ENCODE data around the gene HOXA6. TPM values are rescaled to one million over a fixed set of nuclear protein-coding genes. Genes with fewer than 3 reads are reported as not detected.

Gene HOXA6
- not detected in 2 replicates for total RNA-seq (2011; cell fraction: chromatin; rRNA removed; ENCODE audit: low replicate concordance)
- not detected in 2 replicates for total RNA-seq (2011; cell fraction: nucleolus; rRNA removed)
- not detected in 2 replicates for total RNA-seq (2011; cell fraction: nucleoplasm; rRNA removed)
- total RNA-seq (2014; rRNA removed): not detected in 2 replicates
- not detected in 2 replicates for total RNA-seq (2014; rRNA removed; fragmentation: Illumina TruSeq; extraction: Trizol)
- total RNA-seq (2015; rRNA removed; fragmentation: Illumina TruSeq; extraction: Trizol): not detected in 2 replicates
- not detected in 2 replicates for total RNA-seq (2021)
- polyA plus RNA-seq (2011; rRNA removed): not detected in 2 replicates
- not detected in 2 replicates for polyA plus RNA-seq (2011; cell fraction: cytosol; rRNA removed)
- 0.13 TPM in 1 of 2 replicates, not detected in the other for polyA plus RNA-seq (2011; cell fraction: nucleus; rRNA removed)
- polyA plus RNA-seq (2012): not detected in 2 replicates
- polyA plus RNA-seq (2014; fragmentation: Illumina TruSeq; extraction: Trizol): not detected in 2 replicates
- polyA plus RNA-seq (2014; fragmentation: Nextera tagmentation; extraction: Ambion mirVana): not detected
- not detected in 2 replicates for polyA plus RNA-seq (2014; rRNA removed)
- not detected in 2 replicates for polyA minus RNA-seq (2011; rRNA and poly(A)+ RNA removed)
- not detected in 2 replicates for polyA minus RNA-seq (2011; cell fraction: cytosol; rRNA and poly(A)+ RNA removed)
- not detected in 2 replicates for polyA minus RNA-seq (2011; cell fraction: nucleus; rRNA and poly(A)+ RNA removed)
- not detected for Bru-seq, nascent RNA
- BruChase-seq, experiment 1, labeled RNA remaining after a 2-hour chase: not detected
- not detected for BruChase-seq, experiment 2, labeled RNA remaining after a 6-hour chase
- long read RNA-seq, experiment 1: 0 reads
- long read RNA-seq, experiment 2: 0 reads
- long read RNA-seq, experiment 3: 0 reads

DNA sequence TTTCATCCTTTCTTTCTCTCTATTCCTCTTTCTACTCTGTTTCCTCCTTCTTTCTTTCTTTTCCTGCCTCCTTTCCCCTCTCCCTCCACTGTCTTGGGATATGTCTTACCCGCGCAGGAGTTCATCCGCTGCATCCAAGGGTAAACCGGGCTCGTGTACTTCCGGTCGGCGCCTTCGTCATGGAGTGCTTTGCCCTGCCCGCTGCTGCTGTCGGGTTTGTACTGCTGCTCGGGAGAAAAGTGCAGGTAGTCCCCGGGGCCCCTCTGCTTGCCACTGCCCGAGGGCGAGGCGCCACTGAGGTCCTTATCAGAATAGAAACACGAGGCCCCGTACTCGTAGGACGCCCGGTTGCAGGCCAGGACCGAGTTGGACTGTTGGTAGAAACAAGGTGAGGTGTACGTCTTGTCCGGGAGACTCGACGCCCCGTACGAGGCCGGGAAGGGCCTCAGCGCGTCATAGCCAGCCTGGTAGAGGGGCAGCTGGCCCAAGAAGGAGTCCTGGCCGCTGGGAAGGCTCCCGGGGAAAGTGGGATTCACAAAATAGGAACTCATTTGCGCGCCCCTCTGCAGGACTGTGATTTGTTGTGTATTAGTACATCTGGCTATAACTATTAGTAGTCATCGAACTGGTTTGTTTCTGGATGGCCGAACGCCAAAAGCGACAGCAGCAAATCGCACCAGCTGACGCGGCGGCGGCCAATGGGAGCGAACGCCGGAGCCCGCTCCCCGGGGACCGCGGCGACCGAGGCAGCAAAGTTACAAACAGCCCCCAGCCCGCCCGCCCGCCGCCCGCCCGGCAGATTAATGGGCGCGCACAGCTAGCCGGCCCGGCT, at the start of gene HOXA6:
HOXA6 (minus strand) TSS at position 576 of the 832 bp plus-strand sequence; CDS start at position 551, 25 bp downstream.
- Histone ChIP-seq H4K20me1 (replicated peaks; ENCODE audit: control insufficient read depth, insufficient read depth, low read length) (no peaks in the 10 kb centered on the region), H3K27ac (ENCODE audit: extremely low read depth, low read depth, low read length) (no peak within 1 kb of the TSS), H3K9me3 (replicated peaks; ENCODE audit: control insufficient read depth, insufficient read depth, low read depth, low read length) (no peaks in the 10 kb centered on the region), H2AFZ (ENCODE audit: low read depth, low read length) (no peak within 1 kb of the TSS), H3K36me3 (ENCODE audit: control insufficient read depth, insufficient read depth, low read length) (no peaks in the 10 kb centered on the region), H3K4me1 (replicated peaks in 1 of 2; ENCODE audit: control insufficient read depth in 2 of 2, insufficient read depth in 2 of 2, low read length in 2 of 2) (peaks cover 0 to 29% of the 10 kb centered on the region in 2 experiments; a peak in 2 of 5 replicates), H3K27me3 (ENCODE audit: control insufficient read depth in 2 of 2, insufficient read depth in 2 of 2, low read length in 2 of 2) (peaks cover 43 to 91% of the 10 kb centered on the region in 2 experiments), H3K4me3 (no peak within 1 kb of the TSS), H3K9ac (ENCODE audit: insufficient read depth in 1 of 2, low read depth in 2 of 2, low read length in 2 of 2) (no peak within 1 kb of the TSS), H3K4me2 (ENCODE audit: insufficient read depth, low read length) (no peak within 1 kb of the TSS), H3K9me1 (ENCODE audit: control insufficient read depth, insufficient read depth, low read length) (no peaks in the 10 kb centered on the region), H3K79me2 (ENCODE audit: control insufficient read depth, insufficient read depth, low read length) (no peaks in the 10 kb centered on the region)
- no TSS peak for BruUV-seq (replicated peaks)
- DNase-seq (ENCODE audit: extremely low read depth in 1 of 4, low spot score in 3 of 4) (no peak), ATAC-seq (no peak), FAIRE-seq (no peak)
- intact Hi-C loops (cut with micrococcal nuclease): no loop called here
- TF ChIP-seq BCOR (IDR thresholded peaks at IDR 0.05): no peak
- no peak for TF ChIP-seq CHCHD3 (CRISPR knock-in tag; IDR thresholded peaks at IDR 0.05)
- no peak for TF ChIP-seq NR2C2 (CRISPR knock-in tag; IDR thresholded peaks at IDR 0.05)
- TF ChIP-seq NR2C2 (tag; IDR thresholded peaks at IDR 0.05): no peak
- no peak for TF ChIP-seq NONO (IDR thresholded peaks at IDR 0.05; ENCODE audit: low read depth in 2 of 2, low read length in 1 of 2)
- no peak for TF ChIP-seq NCOR1 (IDR thresholded peaks at IDR 0.05)
- no peak for TF ChIP-seq ZNF644 (tag; IDR thresholded peaks at IDR 0.05; ENCODE audit: low read depth)
- TF ChIP-seq MCM3 (IDR thresholded peaks at IDR 0.05): no peak
- TF ChIP-seq ZHX1 (conservative IDR thresholded peaks at IDR 0.05; ENCODE audit: low read length): no peak
- no peak for TF ChIP-seq ZNF511 (CRISPR knock-in tag; IDR thresholded peaks at IDR 0.05)
- TF ChIP-seq ZNF263 (CRISPR knock-in tag; IDR thresholded peaks at IDR 0.05; ENCODE audit: borderline replicate concordance): no peak
- no peak for TF ChIP-seq ZNF384 (IDR thresholded peaks at IDR 0.05; ENCODE audit: low read depth, low read length)
- TF ChIP-seq TBP (optimal IDR thresholded peaks at IDR 0.05; ENCODE audit: low read depth, low read length): no peak
- WGBS (ENCODE audit: insufficient coverage, low coverage, missing lambda C conversion rate): 13% methylated on average over 34 of the region's 63 CpGs
- in situ Hi-C loops (cut with MboI): loop anchor here (10.0 kb wide), 1 partner anchor 293 kb away; no protein-coding TSS in a partner anchor
- CTCF ChIA-PET (ENCODE audit: low intra/inter-chr PET ratio): no interaction called here
- POLR2A ChIA-PET: no interaction called here
